HUES48 (cell line): ENCODE measurements around the gene MLLT10.
A peak's percentile ranks its signal among the peaks of the same experiment; 100 is the strongest.
"Not testable (repeated sequence)": the region's sequence is repeated elsewhere in the genome, so short reads cannot be mapped to it uniquely, and the experiment has no call there.

Experiments
- H3K27ac ChIP-seq: one replicate; pipeline ENCODE4 v1.7.0; 2013; ENCODE audit warnings: low read depth, low read length, inconsistent platforms
- H3K27me3 ChIP-seq: 2 replicates; pipeline ENCODE4 v1.6.1; 2013; ENCODE audit warnings: mild to moderate bottlenecking, low read length; ENCODE audit not compliant: control insufficient read depth, insufficient read depth
- H3K36me3 ChIP-seq: 2 replicates; pipeline ENCODE4 v1.6.1; 2013; ENCODE audit warnings: low read length; ENCODE audit not compliant: control insufficient read depth, insufficient read depth
- H3K4me1 ChIP-seq: 2 replicates; pipeline ENCODE4 v1.6.1; 2013; ENCODE audit warnings: mild to moderate bottlenecking, low read length; ENCODE audit not compliant: control insufficient read depth, insufficient read depth
- H3K4me3 ChIP-seq: 2 replicates; pipeline ENCODE4 v1.5.1; 2013; ENCODE audit warnings: mild to moderate bottlenecking, low read depth, low read length
- H3K9ac ChIP-seq: 2 replicates; pipeline ENCODE4 v1.6.1; 2013; ENCODE audit warnings: mild to moderate bottlenecking, low read depth, low read length, moderate library complexity
- H3K9me3 ChIP-seq: 2 replicates; pipeline ENCODE4 v1.6.1; 2013; ENCODE audit warnings: low read length; ENCODE audit not compliant: control insufficient read depth, insufficient read depth

Gene MLLT10

DNA sequence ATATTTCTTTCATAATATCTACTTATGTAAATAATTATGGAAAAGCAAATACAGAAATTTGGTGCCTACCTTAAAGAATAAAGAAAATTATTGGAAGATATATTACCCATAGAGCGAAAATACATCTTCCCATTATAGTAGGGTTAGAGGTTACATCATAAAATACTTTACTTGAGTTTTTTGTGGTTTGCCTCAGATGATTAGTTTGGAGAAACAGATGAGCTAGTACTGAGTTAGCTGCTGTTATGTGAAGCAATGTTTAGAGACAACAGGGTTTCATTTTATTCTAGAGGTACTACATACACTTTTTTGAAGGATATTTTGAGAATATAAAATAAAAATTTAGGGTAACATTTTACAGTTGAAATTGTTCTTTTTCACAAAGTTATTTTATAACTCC, 2.9 kb upstream of the MLLT10 start:
- H3K27ac ChIP-seq: no peak overlapping the region
- no peaks in the 10 kb centered on the region for H3K9me3 ChIP-seq
- H3K4me1 ChIP-seq: peaks cover 59% of the 10 kb centered on the region
- H3K36me3 ChIP-seq: peaks cover 2% of the 10 kb centered on the region; the same call in 1 of the 2 replicates
- H3K27me3 ChIP-seq: no peaks in the 10 kb centered on the region
- H3K9ac ChIP-seq: no peak overlapping the region
- H3K4me3 ChIP-seq: no peak overlapping the region

DNA sequence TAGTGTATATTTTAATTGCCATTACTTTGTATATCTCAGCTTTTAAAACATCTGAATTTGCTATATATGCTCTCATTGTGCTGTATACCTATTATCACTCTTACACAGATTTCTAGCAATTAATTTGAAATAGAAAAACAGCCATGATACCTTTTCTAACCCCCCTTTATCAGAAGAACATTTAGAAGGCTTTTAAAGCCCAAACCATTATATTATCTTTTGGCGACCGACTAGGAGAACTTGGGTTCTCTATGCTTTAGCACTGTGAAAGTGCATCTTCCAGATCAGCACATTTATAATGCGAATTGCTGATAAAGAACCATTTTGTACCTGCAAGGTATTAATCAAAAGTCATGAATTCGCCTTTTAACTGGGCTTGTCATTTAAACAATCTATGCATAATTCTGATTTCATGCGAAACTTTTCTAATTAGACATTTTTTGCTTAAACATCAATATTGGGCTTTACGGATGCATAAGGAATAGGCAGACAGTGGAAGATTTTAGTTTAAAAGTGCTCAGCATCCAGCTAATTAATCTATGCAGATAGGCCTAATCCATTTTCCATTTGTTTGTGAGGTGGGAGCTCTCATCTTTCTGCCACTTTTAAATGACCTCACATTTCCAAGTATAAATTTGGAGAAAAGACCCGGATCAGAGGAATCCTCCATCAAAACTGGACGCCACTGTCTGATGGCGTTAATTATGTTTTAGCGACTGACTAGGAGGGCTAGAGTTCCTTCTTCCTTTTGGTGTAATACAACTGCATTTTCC, 1.2 kb upstream of the MLLT10 start:
- Histone ChIP-seq H3K36me3 (peaks cover 18% of the 10 kb centered on the region), H3K27ac (peak overlapping the region; percentile 99), H3K4me3 (peak overlapping the region; percentile 78), H3K27me3 (no peaks in the 10 kb centered on the region), H3K9me3 (no peaks in the 10 kb centered on the region), H3K4me1 (peaks cover 56% of the 10 kb centered on the region), H3K9ac (peak overlapping the region; percentile 90)

DNA sequence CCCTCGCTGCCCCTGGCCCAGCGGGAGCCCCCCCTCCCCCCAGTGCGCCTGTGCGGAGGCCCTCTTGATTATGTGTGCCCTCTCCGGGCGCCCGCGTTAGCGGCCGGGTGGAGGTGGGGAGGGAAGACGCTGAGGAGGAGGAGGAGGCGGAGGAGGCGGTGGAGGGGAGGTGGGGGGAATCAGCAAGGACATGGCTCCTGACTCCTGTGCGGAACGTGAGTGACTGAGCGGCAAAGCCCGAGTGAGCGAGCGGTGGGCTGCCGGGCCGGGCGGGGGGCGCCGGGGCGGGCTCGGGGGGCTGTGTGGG, 201 bp downstream of the MLLT10 start:
- Histone ChIP-seq H3K9me3 (no peaks in the 10 kb centered on the region), H3K4me3 (peak overlapping the region; percentile 78), H3K4me1 (peaks cover 42% of the 10 kb centered on the region), H3K27ac (peak overlapping the region; percentile 99), H3K36me3 (peaks cover 30% of the 10 kb centered on the region), H3K9ac (no peak overlapping the region), H3K27me3 (no peaks in the 10 kb centered on the region)

DNA sequence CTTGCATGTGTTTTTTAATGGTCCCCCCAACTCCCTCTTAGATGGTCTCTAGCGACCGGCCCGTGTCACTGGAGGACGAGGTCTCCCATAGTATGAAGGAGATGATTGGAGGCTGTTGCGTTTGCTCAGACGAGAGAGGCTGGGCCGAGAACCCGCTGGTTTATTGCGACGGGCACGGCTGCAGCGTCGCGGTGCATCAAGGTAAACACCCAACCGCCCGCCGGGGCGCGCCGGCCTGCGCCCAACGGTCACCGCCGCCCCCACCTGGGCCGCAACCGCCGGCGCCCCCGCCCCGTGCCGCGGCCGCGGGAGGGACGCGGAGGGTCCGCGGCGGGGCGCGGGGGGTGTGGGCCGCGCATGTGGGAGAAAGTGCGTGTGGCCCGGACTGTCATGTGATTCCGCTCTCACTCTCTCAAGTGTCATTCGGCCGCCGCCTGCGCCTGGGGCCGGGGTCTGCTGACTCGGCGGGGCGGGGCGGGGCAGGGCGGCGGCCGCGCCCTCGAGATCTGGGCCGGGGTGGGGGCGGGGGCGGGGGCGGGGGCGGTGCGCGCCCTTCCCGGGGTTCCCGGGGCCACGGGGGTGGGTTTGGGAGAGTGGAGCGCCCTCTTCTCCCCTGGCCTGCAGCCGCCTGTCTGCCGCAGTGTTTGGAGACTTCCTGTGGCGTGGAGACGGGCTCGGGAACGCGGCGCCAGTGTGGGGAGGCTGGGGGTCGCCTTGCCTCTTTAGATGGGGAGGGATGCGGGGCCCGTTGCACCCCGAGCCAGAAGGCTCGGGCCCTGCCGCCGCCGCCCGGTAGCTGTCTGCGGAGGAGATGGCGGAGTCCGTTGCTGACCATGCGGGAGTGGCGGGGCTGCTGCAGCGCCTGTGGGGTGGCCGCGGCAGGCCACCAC, 817 bp downstream of the MLLT10 start:
- Histone ChIP-seq H3K27ac (peak overlapping the region; percentile 99), H3K9me3 (no peaks in the 10 kb centered on the region), H3K4me3 (peak overlapping the region; percentile 85), H3K4me1 (peaks cover 36% of the 10 kb centered on the region), H3K36me3 (peaks cover 36% of the 10 kb centered on the region), H3K9ac (peak overlapping the region; percentile 45; the same call in 1 of the 2 replicates), H3K27me3 (no peaks in the 10 kb centered on the region)

DNA sequence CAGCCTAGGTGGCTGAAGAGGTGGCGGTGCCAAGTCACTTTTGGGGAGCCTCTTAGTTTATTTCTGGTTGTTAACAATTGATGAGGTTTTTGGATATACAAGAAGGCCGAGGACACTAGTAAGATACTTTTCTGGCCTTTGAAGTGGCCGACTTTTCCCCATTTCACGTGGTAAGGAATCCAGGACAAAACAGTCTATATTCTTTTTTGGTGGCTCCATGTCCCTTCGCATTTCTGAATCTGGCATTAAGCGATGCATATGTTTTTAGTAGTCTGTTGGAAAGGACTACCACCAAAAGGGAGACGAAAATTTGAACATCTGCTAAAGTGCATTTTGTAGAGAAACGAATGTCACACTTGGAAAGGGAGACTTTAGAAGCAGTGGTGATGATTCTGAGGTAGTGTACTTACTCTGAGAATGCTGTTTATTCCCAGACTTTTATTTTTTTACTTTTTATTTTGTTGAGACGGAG, 1.5 kb downstream of the MLLT10 start:
- Histone ChIP-seq H3K27ac (peak overlapping the region; percentile 80), H3K9me3 (no peaks in the 10 kb centered on the region), H3K4me3 (peak overlapping the region; percentile 85), H3K36me3 (peaks cover 43% of the 10 kb centered on the region), H3K4me1 (peaks cover 29% of the 10 kb centered on the region), H3K9ac (peak overlapping the region; percentile 45), H3K27me3 (no peaks in the 10 kb centered on the region)

DNA sequence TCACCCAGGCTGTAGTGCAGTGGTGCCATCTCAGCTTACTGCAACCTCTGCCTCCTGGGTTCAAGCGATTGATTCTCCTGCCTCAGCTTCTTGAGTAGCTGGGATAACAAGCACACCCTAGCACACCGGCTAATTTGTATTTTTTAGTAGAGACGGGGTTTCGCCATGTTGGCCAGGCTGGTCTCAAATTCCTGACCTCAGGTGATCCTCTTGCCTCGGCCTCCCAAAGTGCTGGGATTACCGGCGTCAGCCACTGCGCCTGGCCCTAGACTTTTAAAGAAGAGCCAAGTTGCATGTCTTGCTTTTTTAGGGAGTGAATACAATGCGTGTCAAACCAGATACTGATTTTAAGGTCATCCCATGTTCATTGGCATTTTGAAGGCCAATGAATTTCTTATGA, 1.9 kb downstream of the MLLT10 start:
- Histone ChIP-seq H3K4me1 (peaks cover 25% of the 10 kb centered on the region), H3K4me3 (peak overlapping the region; percentile 85), H3K36me3 (peaks cover 48% of the 10 kb centered on the region)
- H3K27me3 ChIP-seq, H3K27ac ChIP-seq, H3K9me3 ChIP-seq, H3K9ac ChIP-seq: not testable (repeated sequence)

DNA sequence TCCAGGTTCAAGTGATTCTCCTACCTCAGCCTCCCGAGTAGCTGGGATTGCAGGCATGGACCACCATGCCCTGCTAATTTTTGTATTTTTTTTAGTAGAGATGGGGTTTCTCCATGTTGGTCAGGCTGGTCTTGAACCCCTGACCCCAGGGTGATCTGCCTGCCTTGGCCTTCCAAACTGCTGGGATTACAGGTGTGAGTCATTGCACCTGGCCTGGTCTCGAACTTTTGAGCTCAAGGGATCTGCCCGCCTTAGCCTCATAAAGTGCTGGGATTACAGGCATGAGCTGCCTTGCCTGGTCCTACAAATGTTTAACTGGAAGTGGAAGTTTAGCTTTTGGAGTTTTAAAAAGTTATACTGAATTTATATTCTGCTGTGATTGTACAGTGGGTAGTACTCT, 2.8 kb downstream of the MLLT10 start:
- H3K9ac ChIP-seq: no peak overlapping the region
- no peak overlapping the region for H3K27ac ChIP-seq
- H3K36me3 ChIP-seq: peaks cover 57% of the 10 kb centered on the region
- no peak overlapping the region for H3K4me3 ChIP-seq
- no peaks in the 10 kb centered on the region for H3K27me3 ChIP-seq
- H3K9me3 ChIP-seq: no peaks in the 10 kb centered on the region
- peaks cover 16% of the 10 kb centered on the region for H3K4me1 ChIP-seq

DNA sequence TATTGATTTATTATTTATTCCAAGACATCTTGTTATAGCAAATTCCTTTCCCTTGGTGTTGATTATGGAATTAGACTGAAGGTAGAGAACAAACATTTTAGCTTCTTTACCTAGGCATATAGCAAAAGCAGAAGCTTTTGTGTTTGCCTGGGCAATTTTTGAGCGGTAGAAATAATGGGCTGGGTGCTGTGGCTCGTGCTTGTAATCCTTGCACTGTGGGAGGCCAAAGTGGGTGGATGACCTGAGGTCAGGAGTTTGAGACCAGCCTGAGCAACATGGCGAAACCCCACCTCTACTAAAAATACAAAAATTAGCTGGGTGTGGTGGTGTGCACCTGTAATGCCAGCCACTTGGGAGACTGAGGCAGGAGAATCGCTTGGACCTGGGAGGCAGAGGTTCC, 6.7 kb downstream of the MLLT10 start:
- H3K4me3 ChIP-seq, H3K27me3 ChIP-seq, H3K9me3 ChIP-seq, H3K9ac ChIP-seq, H3K27ac ChIP-seq, H3K4me1 ChIP-seq: not testable (repeated sequence)
- peaks cover 93% of the 10 kb centered on the region for H3K36me3 ChIP-seq

DNA sequence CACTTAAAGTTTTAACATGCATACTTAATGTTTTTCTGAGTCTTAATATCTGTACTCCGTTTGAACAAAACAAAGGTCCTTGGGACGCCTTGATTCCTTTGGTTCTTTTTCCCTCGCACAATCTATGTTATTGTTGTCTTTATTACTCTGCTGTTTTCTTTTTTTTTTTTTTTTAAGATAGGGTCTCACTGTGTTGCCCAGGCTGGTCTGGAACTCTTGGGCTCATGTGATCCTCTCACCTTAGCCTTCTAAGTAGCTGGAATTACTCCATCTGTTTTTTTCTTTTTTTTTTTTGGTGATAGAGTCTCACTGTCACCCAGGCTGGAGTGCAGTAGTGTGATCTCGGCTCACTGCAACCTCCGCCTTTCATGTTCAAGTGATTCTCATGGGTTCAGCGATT, 13.2 kb downstream of the MLLT10 start:
- Histone ChIP-seq H3K27ac (no peak overlapping the region), H3K9ac (no peak overlapping the region), H3K36me3 (peaks cover 75% of the 10 kb centered on the region), H3K4me1 (no peaks in the 10 kb centered on the region), H3K9me3 (no peaks in the 10 kb centered on the region), H3K4me3 (no peak overlapping the region), H3K27me3 (no peaks in the 10 kb centered on the region)

DNA sequence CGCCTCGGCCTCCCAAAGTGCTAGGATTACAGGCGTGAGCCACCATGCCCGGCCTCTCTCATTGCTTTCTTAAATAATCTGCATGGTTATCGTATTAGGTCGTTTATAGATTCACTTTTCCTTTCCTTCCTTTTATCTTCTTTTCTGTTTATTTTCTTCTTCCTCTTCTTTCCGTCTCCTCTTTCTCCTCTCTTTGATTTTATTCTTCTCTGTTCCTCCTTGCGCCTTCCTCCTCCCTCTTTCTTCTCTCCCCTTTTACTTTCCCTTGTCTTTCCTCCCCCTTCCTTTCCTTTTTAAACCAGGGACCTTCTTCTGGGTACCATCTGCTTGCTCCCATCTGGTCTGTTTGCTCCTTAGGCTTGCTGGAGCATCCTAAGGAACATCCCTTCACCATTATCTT, 18.6 kb downstream of the MLLT10 start:
- Histone ChIP-seq H3K9me3 (no peaks in the 10 kb centered on the region), H3K9ac (no peak overlapping the region), H3K4me3 (no peak overlapping the region), H3K27ac (no peak overlapping the region), H3K36me3 (peaks cover 78% of the 10 kb centered on the region), H3K27me3 (no peaks in the 10 kb centered on the region), H3K4me1 (no peaks in the 10 kb centered on the region)

DNA sequence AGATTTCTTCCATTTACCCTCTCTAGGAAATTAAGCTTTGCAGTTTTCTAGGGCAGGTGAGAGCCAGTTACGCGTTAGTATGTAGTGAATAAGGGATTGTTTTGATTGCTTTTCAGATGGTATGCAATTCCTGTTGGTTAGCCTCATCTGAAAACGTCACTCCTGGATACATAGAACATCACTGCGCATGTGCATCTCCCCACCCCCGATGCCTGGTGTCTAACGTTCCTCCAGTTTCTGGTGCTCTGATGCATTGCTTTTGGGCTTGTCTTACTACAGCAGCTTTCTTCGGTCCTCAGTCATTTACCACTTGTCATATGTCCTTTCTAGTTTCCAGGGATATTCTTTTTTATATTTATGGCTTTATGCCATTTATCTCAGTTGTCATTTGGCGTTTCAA, 22.5 kb downstream of the MLLT10 start:
- Histone ChIP-seq H3K27me3 (no peaks in the 10 kb centered on the region), H3K4me3 (no peak overlapping the region), H3K4me1 (peaks cover 3% of the 10 kb centered on the region; the same call in 1 of the 2 replicates), H3K9me3 (no peaks in the 10 kb centered on the region), H3K9ac (no peak overlapping the region), H3K36me3 (peaks cover 83% of the 10 kb centered on the region), H3K27ac (no peak overlapping the region)
